Kidney (tissue), 14 donors: ENCODE results near the gene SETD3. TPM values are rescaled to one million over a fixed set of nuclear protein-coding genes. Genes with fewer than 3 reads are reported as not detected.

Experiments
- DNase-seq, 5 donors: peaks; one replicate each; pipeline ENCODE4 v3.0.0-alpha.2; 2013 to 2020
- FAIRE-seq: peaks from 2 replicates; lab custom pipeline; 2012; peaks lifted over from hg19 to GRCh38; lab: Jason Lieb, UNC
- H3K27ac ChIP-seq, 2 donors: one replicate each; pipeline ENCODE4 v1.7.0; 2013; ENCODE audit warnings: low read depth in 2 of 2, low read length in 2 of 2, inconsistent platforms in 1 of 2
- H3K27me3 ChIP-seq: one replicate; pipeline ENCODE4 v1.7.1; 2013; ENCODE audit warnings: low read length, inconsistent platforms; ENCODE audit not compliant: control insufficient read depth, insufficient read depth
- H3K36me3 ChIP-seq, 3 donors: one replicate each; pipeline versions ENCODE4 v1.7.0 to v1.7.1; 2013; ENCODE audit warnings: low read length in 3 of 3, control low read depth in 1 of 3, inconsistent platforms in 1 of 3; ENCODE audit not compliant: insufficient read depth in 3 of 3, control insufficient read depth in 2 of 3
- H3K4me1 ChIP-seq, 3 donors: one replicate each; pipeline versions ENCODE4 v1.7.0 to v1.7.1; 2013; ENCODE audit warnings: low read length in 3 of 3, inconsistent platforms in 1 of 3, low read depth in 1 of 3; ENCODE audit not compliant: control insufficient read depth in 2 of 3, insufficient read depth in 2 of 3
- H3K4me3 ChIP-seq, 3 donors: one replicate each; pipeline versions ENCODE4 v1.7.0 to v1.8.1; 2013; ENCODE audit warnings: low read length in 3 of 3, control low read depth in 1 of 3, inconsistent platforms in 1 of 3
- H3K9ac ChIP-seq, 3 donors: one replicate each; pipeline versions ENCODE4 v1.7.0 to v1.7.1; 2013; ENCODE audit warnings: low read length in 3 of 3, control low read depth in 1 of 3, inconsistent platforms in 1 of 3
- H3K9me3 ChIP-seq, 3 donors: one replicate each; pipeline versions ENCODE4 v1.7.0 to v1.7.1; 2013; ENCODE audit warnings: low read length in 3 of 3, control low read depth in 1 of 3, inconsistent platforms in 1 of 3; ENCODE audit not compliant: control insufficient read depth in 2 of 3, insufficient read depth in 1 of 3
- intact Hi-C: fragments of 100-400 bp; cut with DNase I; formaldehyde crosslinking; loops from one replicate; pipeline ENCODE4 v1.11.1; 2022
- polyA plus RNA-seq: library from polyadenylated mRNA; stranded (reverse); fragments of 350-450 nt; fragmentation: Illumina TruSeq; extraction: RNeasy Lipid Tissue Mini Kit (QIAGEN cat#74804); gene quantifications from one replicate; pipeline ENCODE4 v1.2.3, GENCODE V29; 2014; ENCODE audit warnings: low read depth, low replicate concordance; ENCODE audit not compliant: insufficient read depth
- total RNA-seq: library from RNA; stranded (reverse); fragmentation: NEBNext Ultra II Directional; extraction: Animal tissue kit (Norgen Biotek cat#: 25700); gene quantifications from one replicate; pipeline ENCODE4 v1.2.1, GENCODE V29; 2021
- TF ChIP-seq, protein P1 (sequence below): IDR thresholded peaks from 3 replicates; pipeline ENCODE4 v1.5.1; 2012; ENCODE audit warnings: mild to moderate bottlenecking, moderate library complexity, borderline replicate concordance; ENCODE audit not compliant: insufficient read depth; ENCODE audit errors: extremely low read depth
- donor health status: control.
- donor health status: control.
- donor health status: control.
- donor health status: control.
- donor health status: control.
- donor health status: DM: yes; HTN: yes; CAD: no.
- donor health status: Normal renal cell carcinoma (clear cell type).

The SETD3 gene
- total and polyA plus RNA-seq, 2 donors from 2014 or later: 74.0 to 85.6 TPM

DNA sequence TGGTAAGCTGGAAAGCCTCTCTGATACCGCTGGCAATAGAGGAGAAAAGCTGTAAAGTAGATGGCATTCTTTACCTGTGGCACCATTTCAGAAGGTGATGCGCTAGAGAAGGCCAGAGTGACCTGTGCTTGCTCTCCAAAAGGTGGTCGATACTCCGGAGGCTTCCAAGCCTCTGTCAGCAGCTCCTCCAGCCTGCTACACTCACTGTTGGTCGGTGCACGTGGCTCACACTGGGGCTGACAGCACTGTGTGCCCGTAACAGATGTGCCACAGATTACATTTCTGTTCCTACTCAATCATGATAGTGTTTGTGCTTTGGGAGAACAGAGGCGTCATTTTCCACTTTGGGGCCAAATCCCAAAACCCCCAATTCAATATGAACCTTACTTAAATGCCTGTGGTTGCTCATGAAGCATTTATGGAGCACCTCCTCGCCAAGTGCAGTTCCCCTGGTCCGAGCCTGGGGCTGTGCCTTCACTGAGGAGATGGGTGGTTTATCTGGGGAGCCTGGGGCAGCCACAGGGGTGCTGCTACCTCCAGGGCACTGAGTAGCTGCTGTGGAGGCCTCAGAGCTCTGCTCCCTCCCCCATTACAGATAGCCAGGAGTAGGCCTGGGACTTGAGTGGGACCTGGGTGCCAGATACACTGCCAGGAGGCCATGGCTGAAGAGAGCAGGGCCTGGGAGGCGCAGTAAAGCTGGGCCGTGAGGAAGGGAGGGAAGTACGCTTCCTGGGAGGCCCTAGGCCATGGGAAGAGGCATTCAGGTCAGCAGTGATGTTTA is 27.4 kb upstream of the SETD3 start:
- Histone ChIP-seq H3K4me1 (no peaks in the 10 kb centered on the region), H3K27me3 (no peaks in the 10 kb centered on the region), H3K36me3 (peaks cover 10 to 37% (median 35%) of the 10 kb centered on the region in 3 donors), H3K4me3 (no peak overlapping the region), H3K27ac (no peak overlapping the region), H3K9me3 (no peaks in the 10 kb centered on the region), H3K9ac (no peak overlapping the region)
- intact Hi-C loops: no loop called here
- FAIRE-seq: no peak
- TF ChIP-seq, protein P1, sequence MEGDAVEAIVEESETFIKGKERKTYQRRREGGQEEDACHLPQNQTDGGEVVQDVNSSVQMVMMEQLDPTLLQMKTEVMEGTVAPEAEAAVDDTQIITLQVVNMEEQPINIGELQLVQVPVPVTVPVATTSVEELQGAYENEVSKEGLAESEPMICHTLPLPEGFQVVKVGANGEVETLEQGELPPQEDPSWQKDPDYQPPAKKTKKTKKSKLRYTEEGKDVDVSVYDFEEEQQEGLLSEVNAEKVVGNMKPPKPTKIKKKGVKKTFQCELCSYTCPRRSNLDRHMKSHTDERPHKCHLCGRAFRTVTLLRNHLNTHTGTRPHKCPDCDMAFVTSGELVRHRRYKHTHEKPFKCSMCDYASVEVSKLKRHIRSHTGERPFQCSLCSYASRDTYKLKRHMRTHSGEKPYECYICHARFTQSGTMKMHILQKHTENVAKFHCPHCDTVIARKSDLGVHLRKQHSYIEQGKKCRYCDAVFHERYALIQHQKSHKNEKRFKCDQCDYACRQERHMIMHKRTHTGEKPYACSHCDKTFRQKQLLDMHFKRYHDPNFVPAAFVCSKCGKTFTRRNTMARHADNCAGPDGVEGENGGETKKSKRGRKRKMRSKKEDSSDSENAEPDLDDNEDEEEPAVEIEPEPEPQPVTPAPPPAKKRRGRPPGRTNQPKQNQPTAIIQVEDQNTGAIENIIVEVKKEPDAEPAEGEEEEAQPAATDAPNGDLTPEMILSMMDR: no peak
- DNase-seq: peak in 1 of 5 donors; percentile 41

DNA sequence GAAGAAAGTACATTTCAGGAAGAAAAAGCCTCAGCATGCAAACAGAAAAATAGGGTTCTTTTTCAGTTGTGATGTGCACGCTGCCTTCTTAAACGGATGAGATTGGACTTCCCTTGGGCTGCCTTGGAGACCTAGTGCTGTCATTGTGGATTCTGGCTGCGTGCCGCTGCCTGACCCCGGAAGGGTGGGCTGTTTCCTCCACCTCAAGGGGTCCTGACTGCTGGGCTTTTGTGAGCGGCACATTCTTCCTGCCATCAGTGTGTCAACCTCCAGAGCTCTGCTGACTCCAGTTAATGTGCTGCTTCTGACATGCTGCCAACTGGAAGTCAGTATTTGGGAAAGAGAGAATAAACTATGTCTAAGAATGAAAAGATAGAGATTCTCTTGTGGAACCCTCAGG is 25.6 kb upstream of the SETD3 start:
- Histone ChIP-seq H3K4me1 (no peaks in the 10 kb centered on the region), H3K9ac (no peak overlapping the region), H3K36me3 (peaks cover 10 to 50% (median 45%) of the 10 kb centered on the region in 3 donors), H3K27ac (no peak overlapping the region), H3K9me3 (no peaks in the 10 kb centered on the region), H3K4me3 (no peak overlapping the region), H3K27me3 (no peaks in the 10 kb centered on the region)
- intact Hi-C loops: no loop called here
- no peak for DNase-seq
- TF ChIP-seq, protein P1: no peak
- no peak for FAIRE-seq

DNA sequence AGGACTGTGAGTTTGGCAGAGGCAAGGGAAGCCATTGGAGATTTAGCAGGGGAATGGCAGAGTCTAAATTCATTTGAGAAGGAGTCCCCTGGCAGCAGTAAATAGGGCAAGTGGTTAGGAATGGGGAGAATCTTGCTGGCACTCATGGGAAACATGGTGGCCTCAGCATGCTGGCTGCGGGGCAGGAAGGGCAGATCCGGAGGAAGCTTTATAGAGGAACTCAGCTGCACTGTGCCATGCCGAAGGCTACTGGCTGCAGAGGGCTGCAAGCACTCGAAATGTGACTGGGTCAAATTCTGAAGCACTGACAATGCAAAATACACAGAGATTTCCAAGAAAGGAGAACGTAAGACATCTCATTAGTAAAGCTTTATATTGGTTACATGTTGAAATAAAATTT is 24.4 kb upstream of the SETD3 start:
- Histone ChIP-seq H3K27ac (no peak overlapping the region), H3K36me3 (peaks cover 10 to 59% (median 49%) of the 10 kb centered on the region in 3 donors), H3K4me1 (no peaks in the 10 kb centered on the region), H3K9ac (no peak overlapping the region), H3K4me3 (no peak overlapping the region), H3K9me3 (no peaks in the 10 kb centered on the region), H3K27me3 (no peaks in the 10 kb centered on the region)
- intact Hi-C loops: no loop called here
- TF ChIP-seq, protein P1: no peak
- DNase-seq (no peak), FAIRE-seq (no peak)
